Panc1 (cell line): ENCODE measurements around the gene C16orf82. TPM values are rescaled to one million over a fixed set of nuclear protein-coding genes. Genes with fewer than 3 reads are reported as not detected.

Experiments
- ATAC-seq: fragments of 200-7000 bp; cut with Tn5 transposase; 2 replicates; pipeline ENCODE4 v1.9.1; 2020; ENCODE audit warnings: mild to moderate bottlenecking, moderate library complexity
- BruUV-seq: library from RNA; stranded (reverse); fragments of 400-500 nt; replicated peaks from 2 replicates; lab custom pipeline; 2021; lab: Mats Ljungman, UMichigan
- CTCF ChIA-PET: fragments of 300-600 bp; sonication (Branson Sonifier 250); formaldehyde crosslinking; loops from one replicate; lab custom pipeline; 2022; ENCODE audit warnings: antibody characterized with exemption; lab: Charles Lee
- POLR2A ChIA-PET: fragments of 300-600 bp; sonication (Branson Sonifier 250); formaldehyde crosslinking; loops from one replicate; lab custom pipeline; 2022; ENCODE audit warnings: antibody characterized with exemption; lab: Charles Lee
- DNase-seq: peaks from one replicate; pipeline ENCODE4 v3.0.0-alpha.2; 2010; ENCODE audit warnings: low read depth, low spot score
- H3K27ac ChIP-seq: 2 replicates; pipeline ENCODE4 v1.5.1; 2011; ENCODE audit warnings: mild to moderate bottlenecking, low read length, inconsistent platforms
- H3K27me3 ChIP-seq: fragments of 200-500 bp; sonication (Bioruptor generic); 2 replicates; pipeline ENCODE4 v1.6.0; 2014; ENCODE audit warnings: low read length, inconsistent platforms; ENCODE audit not compliant: control insufficient read depth, insufficient read depth
- H3K36me3 ChIP-seq: fragments of 200-500 bp; sonication (Bioruptor generic); 2 replicates; pipeline ENCODE4 v1.5.1; 2014; ENCODE audit warnings: inconsistent platforms, mild to moderate bottlenecking, low read length, moderate library complexity; ENCODE audit not compliant: control insufficient read depth, insufficient read depth
- H3K4me1 ChIP-seq: 2 replicates; pipeline ENCODE4 v1.5.1; 2011; ENCODE audit warnings: inconsistent platforms, mild to moderate bottlenecking, low read length, moderate library complexity; ENCODE audit not compliant: control insufficient read depth, insufficient read depth
- H3K4me3 ChIP-seq, 2 experiments: 2 replicates each; pipeline ENCODE4 v1.5.1; 2011 to 2012; ENCODE audit warnings: low read depth in 2 of 2, low read length in 2 of 2, mild to moderate bottlenecking in 2 of 2, inconsistent platforms in 1 of 2, moderate library complexity in 1 of 2
- H3K9me3 ChIP-seq: fragments of 200-500 bp; sonication (Bioruptor generic); 2 replicates; pipeline ENCODE4 v1.5.1; 2014; ENCODE audit warnings: low read depth, mild to moderate bottlenecking, inconsistent platforms, low read length, moderate library complexity; ENCODE audit not compliant: control insufficient read depth, insufficient read depth
- POLR2AphosphoS5 ChIP-seq: IDR thresholded peaks from 2 replicates; pipeline ENCODE4 v1.6.1; 2012; ENCODE audit warnings: mild to moderate bottlenecking, low read depth, low read length, moderate library complexity
- SIN3A ChIP-seq: IDR thresholded peaks from 2 replicates; pipeline ENCODE4 v1.6.1; 2012; ENCODE audit warnings: low read depth, mild to moderate bottlenecking, low read length, moderate library complexity, borderline replicate concordance; ENCODE audit not compliant: insufficient read depth
- TCF7L2 ChIP-seq: IDR thresholded peaks from 2 replicates; pipeline ENCODE4 v1.6.1; 2011; ENCODE audit warnings: mild to moderate bottlenecking, low read depth, low read length, inconsistent platforms
- in situ Hi-C: cut with HindIII; loops from 2 replicates; pipeline ENCODE4 v1.10.0; 2016; ENCODE audit warnings: low sequenced_read_pairs, low pct_unique_long_range_greater_than_20kb
- intact Hi-C: fragments of 100-400 bp; cut with micrococcal nuclease; formaldehyde crosslinking; loops from one replicate; pipeline ENCODE4 v1.10.0; 2022; ENCODE audit not compliant: unreplicated experiment
- total RNA-seq: library from RNA; stranded (reverse); gene quantifications from one replicate; pipeline ENCODE4 v1.2.1, GENCODE V29; 2021; ENCODE audit not compliant: unreplicated experiment
- TF ChIP-seq, protein P1 (sequence below): fragments of 450-650 bp; IDR thresholded peaks from 2 replicates; pipeline ENCODE4 v1.5.1; 2017; ENCODE audit warnings: mild to moderate bottlenecking
- TF ChIP-seq, protein P2 (sequence below), 2 experiments: IDR thresholded peaks; 2 replicates each; pipeline ENCODE4 v1.6.1; 2011 to 2012; ENCODE audit warnings: low read depth in 2 of 2, control low read depth in 1 of 2, low read length in 1 of 2, mild to moderate bottlenecking in 1 of 2, moderate library complexity in 1 of 2; ENCODE audit not compliant: insufficient read depth in 1 of 2

The C16orf82 gene
- total RNA-seq, 1 experiment from 2014 or later, result not detected

DNA sequence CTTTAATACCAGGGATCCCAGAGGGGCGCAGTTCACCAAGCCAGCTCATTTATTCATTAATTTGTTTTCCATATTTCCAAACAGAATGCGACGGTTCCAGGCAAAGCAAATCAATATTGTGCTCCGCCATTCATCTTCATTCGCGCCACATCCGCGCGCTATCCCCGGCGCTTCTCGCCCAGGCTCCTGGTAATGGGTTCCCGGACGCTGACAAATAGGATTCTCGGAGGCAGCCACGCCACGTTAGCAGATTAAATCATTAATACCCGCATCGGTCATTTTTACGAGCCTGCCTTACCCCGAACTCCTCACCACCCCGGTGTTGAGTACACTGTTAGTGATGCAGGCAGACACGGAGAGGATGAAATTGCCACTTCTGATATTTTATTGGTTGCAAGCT is 26.0 kb upstream of the C16orf82 start:
- ChIA-PET POLR2A (no interaction called here), CTCF (no interaction called here)
- TF ChIP-seq, protein P1, sequence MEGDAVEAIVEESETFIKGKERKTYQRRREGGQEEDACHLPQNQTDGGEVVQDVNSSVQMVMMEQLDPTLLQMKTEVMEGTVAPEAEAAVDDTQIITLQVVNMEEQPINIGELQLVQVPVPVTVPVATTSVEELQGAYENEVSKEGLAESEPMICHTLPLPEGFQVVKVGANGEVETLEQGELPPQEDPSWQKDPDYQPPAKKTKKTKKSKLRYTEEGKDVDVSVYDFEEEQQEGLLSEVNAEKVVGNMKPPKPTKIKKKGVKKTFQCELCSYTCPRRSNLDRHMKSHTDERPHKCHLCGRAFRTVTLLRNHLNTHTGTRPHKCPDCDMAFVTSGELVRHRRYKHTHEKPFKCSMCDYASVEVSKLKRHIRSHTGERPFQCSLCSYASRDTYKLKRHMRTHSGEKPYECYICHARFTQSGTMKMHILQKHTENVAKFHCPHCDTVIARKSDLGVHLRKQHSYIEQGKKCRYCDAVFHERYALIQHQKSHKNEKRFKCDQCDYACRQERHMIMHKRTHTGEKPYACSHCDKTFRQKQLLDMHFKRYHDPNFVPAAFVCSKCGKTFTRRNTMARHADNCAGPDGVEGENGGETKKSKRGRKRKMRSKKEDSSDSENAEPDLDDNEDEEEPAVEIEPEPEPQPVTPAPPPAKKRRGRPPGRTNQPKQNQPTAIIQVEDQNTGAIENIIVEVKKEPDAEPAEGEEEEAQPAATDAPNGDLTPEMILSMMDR, result no peak
- TF ChIP-seq TCF7L2 (no peak), POLR2AphosphoS5 (no peak), SIN3A (no peak)
- TF ChIP-seq, protein P2, sequence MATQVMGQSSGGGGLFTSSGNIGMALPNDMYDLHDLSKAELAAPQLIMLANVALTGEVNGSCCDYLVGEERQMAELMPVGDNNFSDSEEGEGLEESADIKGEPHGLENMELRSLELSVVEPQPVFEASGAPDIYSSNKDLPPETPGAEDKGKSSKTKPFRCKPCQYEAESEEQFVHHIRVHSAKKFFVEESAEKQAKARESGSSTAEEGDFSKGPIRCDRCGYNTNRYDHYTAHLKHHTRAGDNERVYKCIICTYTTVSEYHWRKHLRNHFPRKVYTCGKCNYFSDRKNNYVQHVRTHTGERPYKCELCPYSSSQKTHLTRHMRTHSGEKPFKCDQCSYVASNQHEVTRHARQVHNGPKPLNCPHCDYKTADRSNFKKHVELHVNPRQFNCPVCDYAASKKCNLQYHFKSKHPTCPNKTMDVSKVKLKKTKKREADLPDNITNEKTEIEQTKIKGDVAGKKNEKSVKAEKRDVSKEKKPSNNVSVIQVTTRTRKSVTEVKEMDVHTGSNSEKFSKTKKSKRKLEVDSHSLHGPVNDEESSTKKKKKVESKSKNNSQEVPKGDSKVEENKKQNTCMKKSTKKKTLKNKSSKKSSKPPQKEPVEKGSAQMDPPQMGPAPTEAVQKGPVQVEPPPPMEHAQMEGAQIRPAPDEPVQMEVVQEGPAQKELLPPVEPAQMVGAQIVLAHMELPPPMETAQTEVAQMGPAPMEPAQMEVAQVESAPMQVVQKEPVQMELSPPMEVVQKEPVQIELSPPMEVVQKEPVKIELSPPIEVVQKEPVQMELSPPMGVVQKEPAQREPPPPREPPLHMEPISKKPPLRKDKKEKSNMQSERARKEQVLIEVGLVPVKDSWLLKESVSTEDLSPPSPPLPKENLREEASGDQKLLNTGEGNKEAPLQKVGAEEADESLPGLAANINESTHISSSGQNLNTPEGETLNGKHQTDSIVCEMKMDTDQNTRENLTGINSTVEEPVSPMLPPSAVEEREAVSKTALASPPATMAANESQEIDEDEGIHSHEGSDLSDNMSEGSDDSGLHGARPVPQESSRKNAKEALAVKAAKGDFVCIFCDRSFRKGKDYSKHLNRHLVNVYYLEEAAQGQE (IDR thresholded peaks at IDR 0.05; ENCODE audit: insufficient read depth in 1 of 2, low read depth in 2 of 2, low read length in 1 of 2), result no peak
- H3K4me3 ChIP-seq, result no peak overlapping the region
- no TSS peak for BruUV-seq
- ATAC-seq, result no peak
- in situ Hi-C loops, result no loop called here
- H3K27ac ChIP-seq, result no peak overlapping the region
- no peak for DNase-seq
- no peaks in the 10 kb centered on the region for H3K9me3 ChIP-seq
- no peaks in the 10 kb centered on the region for H3K27me3 ChIP-seq
- H3K4me1 ChIP-seq, result no peaks in the 10 kb centered on the region
- H3K36me3 ChIP-seq, result no peaks in the 10 kb centered on the region
- intact Hi-C loops, result no loop called here

- TF ChIP-seq SIN3A (no peak), TCF7L2 (no peak), POLR2AphosphoS5 (no peak)
- TF ChIP-seq, protein P2 (IDR thresholded peaks at IDR 0.05; ENCODE audit: insufficient read depth in 1 of 2, low read depth in 2 of 2, low read length in 1 of 2), result no peak
- TF ChIP-seq, protein P1, result no peak
- CTCF ChIA-PET, result no interaction called here
Measured at GRCh38 chr16:27046958-27047518, 19.7 kb upstream of the C16orf82 start.

More at GRCh38 chr16:27046958-27047518, 19.7 kb upstream of the C16orf82 start:
- no peaks in the 10 kb centered on the region for H3K4me1 ChIP-seq
- ATAC-seq, result no peak
- POLR2A ChIA-PET, result no interaction called here
- no peak for DNase-seq
- BruUV-seq, result no TSS peak
- no peak overlapping the region for H3K27ac ChIP-seq
- intact Hi-C loops, result loop anchor here (1.0 kb wide), 1 partner anchor 18 kb away; no protein-coding TSS in a partner anchor
- H3K36me3 ChIP-seq, result no peaks in the 10 kb centered on the region
- no peak overlapping the region for H3K4me3 ChIP-seq
- H3K9me3 ChIP-seq, result no peaks in the 10 kb centered on the region
- H3K27me3 ChIP-seq, result peaks cover 6% of the 10 kb centered on the region
- in situ Hi-C loops, result no loop called here
